ENCODE results near the gene TMEM174.

Gene TMEM174, protein sequence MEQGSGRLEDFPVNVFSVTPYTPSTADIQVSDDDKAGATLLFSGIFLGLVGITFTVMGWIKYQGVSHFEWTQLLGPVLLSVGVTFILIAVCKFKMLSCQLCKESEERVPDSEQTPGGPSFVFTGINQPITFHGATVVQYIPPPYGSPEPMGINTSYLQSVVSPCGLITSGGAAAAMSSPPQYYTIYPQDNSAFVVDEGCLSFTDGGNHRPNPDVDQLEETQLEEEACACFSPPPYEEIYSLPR

DNA sequence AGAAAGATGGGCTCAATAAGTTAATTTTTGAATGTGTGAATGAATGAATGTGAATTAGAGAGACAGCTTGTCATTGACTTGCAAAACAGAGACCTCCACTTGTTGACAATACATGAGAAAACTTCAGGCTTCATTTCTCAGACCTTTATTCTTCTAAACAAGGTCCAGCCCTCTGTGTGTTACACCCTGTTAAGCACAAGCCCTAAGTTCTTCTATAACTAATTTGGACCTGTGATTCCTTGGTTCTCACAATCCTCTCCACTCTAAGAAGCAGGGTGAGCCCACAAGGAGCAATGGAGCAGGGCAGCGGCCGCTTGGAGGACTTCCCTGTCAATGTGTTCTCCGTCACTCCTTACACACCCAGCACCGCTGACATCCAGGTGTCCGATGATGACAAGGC is at the start of gene TMEM174:
TMEM174 (plus strand) TSS at position 243 of the 400 bp plus-strand sequence; CDS start at position 294, 51 bp downstream.
- DNase-seq, result no peak

DNA sequence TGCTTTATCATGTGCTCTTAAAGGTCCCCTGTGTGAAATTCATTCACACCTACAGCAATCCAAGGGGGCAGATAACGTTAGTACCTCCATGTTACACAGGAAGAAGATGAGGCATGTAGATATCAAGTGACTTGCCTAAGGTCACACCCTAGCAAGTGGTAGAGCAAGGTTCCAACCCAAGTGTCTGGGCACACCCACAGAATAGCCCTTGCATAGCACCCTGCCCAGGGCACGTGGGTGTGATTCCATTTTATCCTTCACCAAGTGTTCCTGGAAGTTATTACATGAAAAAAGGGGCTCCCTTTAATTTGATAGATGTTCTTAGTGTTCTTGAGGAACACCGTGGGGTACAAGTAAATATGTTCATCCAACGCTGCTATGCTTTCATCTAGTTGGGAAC is 47.7 kb upstream of the TMEM174 start:
- no peak for DNase-seq

DNA sequence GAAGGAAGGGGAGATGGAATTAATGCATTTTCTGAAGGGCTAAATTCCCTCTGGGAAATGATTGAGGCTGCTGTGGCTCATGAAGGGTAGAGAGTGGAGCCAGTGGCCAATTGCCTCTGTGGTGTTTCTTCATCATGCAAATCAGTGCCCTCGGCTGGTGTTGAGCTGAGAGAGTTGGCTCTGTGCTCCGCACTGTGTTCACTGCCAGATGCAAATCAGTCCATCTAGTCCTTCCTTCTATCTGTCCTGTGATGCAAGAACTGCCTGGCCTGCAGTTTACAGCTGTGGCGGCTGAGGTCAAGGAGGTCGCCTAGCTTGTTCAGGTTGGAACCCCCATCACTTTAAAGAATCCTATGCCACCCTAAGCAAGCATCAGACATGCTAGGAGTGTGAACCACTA is 46.6 kb upstream of the TMEM174 start:
- peak in 38 of 58 donors; percentile 2 to 73 (median 38) for DNase-seq

DNA sequence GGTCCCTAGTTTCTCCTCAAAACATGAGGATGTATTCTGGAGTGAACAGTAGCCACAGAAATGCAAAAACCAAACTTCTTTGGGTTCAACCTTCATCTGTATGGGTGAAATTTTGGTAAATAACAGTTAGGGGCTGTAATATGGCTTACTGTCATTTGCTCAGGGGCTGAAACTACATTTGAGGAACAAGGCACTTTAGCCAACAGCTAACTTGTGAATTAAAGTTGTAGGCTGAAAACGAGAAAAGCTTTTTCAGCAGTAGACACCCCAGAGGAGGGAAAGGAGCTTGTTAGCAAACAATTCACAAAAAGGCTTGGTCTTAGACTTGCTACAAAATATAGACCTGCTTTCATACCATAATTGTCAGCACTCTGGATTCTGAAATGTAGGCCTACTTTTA is 46.0 kb upstream of the TMEM174 start:
- no peak for DNase-seq

DNA sequence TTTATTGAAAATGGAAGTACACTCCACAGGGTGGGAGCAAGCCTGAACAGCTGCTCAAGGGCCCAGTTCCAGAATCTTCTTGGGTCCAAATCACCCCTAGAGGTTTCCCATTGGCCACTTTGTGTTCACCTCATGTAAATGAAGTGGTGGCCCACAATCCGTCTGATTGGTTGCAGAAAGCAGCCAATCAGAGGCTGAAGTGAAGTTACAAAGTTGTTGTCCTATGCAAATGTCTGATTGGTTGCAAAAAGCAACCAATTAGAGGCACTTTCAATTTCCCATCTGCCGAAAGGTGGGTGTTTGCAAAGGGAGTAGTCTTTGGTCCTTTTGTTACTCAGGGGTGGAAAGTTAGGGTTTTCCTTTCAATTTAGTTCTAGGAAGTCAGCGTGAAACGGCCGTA is 43.9 kb upstream of the TMEM174 start:
- DNase-seq, result no peak

DNA sequence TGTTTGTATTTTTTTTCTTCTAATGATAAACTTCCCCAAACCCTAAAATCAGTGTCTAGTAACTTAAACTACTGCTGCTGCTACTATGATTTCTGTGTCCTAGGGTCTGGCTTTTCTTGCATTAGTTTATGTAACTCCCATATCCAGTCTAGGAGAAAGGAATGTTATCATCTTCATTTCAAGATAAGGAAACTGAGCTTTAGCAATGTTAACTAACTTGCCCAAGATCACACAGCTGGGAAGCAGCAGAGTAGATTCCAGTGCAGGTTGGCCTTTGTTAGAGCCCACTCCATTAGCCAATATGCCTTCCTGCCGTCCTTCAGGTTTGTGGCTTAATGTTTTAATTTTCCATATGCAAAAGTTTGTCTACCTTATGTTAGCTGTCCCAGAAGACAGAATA is 42.2 kb upstream of the TMEM174 start:
- DNase-seq, result no peak

DNA sequence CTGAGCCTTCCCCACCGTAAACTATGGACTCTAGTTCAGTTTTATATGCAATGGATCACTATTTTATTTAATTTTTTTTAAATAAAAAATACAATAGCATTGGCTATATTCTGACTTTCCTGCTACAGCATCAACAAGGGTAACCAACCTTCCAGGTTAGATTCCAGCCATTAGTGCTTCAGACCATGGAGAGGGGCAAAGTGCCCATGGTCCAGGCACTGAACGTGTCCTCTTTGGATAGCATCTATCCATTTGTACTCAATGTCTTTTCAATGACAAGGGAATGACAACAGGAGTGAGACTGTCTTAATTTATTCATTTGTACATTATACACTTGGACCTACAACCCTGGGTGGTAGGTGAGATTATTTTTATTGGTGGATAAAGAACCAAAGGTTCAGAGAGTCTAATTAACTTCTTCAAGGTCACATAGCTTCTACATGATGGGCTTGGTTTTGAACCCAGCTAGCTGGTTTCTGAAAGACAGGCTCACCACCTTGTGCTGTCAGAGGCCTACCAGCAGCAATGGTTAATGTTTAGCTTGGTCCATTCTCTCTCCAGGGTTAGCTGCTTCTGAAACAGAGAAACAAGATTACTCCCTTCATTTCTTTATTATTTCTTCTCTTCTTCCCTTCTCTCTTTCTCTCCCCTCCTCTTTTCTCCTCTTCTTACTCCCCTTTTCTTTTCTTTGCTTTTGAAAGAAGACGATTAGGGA is 41.1 kb upstream of the TMEM174 start:
- no peak for DNase-seq

DNA sequence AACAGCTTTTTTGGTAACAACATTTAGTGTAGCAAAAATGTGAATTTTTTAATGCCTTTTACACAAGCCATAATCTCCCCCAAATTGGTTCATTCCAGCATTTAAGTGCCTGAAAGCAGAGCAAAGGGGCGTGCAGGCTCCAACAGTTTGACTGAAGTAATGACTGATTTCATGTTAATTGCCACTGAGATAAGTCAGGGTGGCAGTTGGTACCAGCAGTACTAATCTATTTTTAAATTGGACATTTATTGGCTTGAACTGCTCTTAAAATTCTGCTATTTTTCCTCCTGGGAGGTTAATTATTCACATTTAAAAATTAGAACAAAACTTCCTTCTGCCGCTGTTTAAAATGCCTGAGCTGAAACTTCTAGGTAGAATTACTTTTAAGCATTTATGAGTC is 40.2 kb upstream of the TMEM174 start:
- no peak for DNase-seq

DNA sequence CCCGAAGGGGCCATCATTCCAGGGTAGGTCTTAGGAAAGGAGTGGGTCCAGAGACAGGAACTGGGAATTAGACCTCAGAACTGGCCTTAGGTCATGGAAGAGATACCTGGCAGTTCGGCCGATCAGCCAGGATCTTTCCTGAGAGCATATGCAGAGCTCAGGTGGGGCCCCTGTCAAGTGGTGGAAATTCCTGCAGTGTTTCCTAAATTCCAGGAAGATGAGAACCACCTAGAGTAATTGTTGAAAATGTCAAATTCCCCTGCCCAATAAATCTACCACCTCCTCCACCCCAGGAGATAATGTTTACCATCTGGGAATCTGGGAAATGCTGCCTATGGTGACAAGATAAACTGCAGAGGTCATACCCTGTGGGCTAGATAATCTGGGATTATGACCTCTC is 38.0 kb upstream of the TMEM174 start:
- DNase-seq, result no peak

DNA sequence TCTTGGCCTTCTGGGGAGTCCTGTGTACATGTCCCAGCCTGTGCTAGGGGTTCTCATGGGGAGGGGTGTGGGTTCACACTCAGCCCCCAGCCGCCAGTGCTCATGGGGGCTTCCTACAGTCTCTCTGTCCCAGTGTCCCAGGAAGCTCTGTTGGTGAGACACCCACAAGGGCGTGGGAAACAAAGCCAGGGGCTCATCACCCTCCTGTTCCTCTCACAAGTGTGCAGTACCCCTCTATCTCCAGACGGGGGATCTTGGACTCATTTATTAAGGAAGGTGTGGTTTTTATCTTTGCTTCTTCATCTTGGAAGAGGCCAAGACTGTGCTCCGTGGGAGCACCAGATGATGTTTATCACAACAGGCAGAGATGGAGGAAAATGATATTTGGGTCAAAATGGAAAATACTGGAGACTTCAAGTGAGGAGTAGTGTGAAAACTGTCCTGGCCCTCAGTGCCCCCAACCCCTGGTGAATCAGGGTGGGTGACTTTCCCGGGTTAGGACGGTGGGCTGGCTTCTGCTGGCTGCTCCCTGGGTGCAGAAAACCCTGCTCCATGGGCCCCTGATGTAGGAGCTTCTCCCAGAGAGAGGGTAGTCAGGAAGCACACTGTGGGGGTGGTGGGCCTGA is 37.5 kb upstream of the TMEM174 start:
- no peak for DNase-seq

DNA sequence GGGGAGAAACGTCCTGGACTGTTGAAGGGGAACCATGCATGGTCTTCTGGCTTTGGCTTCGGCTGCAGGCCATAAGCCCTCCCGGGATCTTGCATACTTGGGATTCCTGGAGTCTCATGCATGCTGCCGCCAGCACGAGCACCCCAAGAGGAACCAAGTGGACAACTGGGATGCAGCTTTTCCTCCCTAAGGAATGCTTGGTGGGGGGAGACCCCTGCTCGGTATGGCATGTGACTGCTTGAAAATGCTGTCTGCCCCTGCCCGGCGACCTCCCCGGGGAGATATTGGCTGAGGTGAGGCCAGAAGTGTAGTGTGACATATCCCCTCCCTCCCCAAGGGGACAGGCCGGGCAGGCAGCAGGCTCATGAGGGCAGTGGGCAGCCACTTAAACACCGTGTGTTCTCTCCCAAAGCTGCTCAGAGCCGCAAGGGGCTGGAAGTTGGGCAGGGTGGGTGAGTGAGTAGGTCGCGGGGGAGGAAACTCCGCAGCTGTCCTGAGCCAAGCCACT is 36.9 kb upstream of the TMEM174 start:
- no peak for DNase-seq

DNA sequence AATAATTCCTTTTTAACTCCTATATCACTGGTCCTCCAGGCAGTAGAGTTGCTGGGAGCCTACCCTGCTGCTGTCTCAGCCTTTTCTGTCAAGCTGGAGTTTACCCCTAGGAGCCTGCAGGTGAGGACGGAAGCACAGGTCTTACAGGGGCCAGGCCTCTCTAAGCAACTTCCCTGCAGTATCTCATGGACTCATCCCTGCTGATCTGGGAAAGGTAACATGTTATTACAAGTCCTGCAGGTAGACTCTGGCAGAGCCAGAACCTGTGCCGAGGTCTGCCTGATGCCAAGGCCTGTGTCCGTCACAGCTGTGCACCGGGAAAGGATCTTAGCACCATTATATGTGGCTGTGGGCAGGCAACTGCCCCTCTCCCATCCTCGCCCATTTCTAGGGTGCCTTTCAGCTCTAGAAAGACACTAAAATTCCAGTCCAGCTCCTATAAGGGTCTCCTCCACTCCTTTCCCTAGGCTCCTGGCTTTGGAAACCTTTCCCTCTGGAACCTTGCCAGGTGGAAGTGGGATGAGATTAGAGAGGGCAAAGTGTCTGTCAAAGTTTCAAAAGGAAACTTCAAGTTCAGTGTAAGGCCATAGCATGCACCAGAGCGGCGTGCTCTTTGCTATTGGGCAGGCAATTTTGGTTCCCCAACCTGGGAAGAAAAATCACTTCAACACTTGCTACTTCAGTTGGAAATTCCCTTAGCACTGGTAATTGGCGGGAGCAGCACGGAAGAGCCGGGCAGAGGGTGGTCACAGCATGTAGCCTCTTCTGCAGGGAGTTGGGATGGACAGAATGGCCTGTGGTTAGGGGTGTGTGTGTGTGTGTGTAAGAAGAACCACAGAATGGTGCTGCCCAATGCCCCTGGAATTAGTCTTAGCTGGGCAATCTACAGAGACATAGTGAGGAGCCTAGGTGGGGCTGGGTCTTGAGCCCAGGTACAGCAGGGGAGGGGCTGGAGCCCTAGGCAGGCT is 35.1 kb upstream of the TMEM174 start:
- no peak for DNase-seq

DNA sequence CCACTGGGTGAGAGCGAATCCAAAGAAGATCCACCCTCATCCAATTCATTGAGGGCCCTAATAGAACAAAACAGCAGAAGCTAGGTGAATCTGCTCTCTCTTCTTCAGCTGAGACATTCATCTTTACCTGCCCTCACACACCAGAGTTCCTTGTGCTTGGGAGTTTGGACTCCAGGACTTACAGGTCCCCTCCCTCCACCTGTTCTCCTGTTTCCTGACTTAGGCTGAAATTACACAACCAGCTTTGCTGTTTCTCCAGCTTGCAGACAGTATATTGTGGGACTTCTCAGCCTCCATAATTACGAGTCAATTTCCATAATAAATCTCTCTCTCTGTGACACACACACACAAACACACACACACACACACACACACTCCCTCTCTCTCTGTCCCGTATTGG is 33.5 kb upstream of the TMEM174 start:
- DNase-seq, result no peak

DNA sequence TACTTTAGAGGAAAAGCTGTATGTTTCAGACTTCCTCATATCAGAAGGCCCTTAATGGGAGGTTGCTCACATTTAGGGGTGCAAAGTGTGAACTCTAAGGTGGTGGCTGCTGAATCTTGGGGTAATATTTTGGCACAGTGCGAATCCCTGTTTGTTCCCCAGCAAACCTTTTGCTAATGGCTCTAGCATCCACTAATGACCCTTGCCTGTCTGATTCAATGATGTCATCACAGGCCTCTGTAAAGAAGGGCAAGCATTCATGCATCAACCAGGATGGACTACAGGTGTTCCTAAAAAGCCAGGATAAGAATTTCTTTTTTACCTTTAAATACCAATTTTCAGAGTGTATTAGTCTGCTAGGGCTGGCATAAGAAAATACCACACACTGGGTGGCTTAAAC is 32.2 kb upstream of the TMEM174 start:
- no peak for DNase-seq

DNA sequence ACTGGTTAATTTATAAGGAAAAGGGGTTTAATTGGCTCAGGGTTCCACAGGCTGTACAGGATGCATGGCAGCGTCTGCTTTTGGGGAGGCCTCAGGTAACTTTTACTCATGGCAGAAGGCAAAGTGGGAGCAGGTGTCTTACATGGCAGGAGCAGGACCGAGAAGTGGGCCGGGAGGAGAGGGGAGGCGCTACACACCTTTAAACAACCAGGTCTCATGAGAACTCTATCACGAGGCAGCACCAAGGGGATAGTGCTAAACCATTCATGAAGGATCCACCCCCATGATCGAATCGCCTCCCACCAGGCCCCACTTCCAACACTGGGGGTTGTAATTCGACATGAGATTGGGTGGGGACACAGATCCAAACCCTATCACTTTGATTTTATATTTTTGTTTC is 31.0 kb upstream of the TMEM174 start:
- no peak for DNase-seq

DNA sequence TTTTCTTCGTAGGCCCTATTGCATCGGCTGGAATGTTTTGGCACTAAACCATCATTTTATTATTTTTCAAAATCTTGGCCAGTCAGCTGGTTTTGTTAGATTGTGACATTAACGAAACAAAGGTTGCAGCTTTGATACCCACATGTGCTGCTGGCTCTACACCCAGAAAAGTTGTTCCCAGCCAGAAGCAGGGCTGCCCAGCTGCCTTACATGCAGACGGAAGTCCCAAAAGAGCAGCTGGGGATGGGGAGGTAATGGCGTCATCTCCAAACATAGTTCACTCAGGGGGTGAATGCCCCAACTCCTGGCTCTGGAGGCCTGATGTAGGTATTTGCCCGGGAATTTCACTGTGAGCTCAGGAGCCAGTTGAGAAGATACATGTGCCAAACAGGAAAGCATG is 29.3 kb upstream of the TMEM174 start:
- no peak for DNase-seq

DNA sequence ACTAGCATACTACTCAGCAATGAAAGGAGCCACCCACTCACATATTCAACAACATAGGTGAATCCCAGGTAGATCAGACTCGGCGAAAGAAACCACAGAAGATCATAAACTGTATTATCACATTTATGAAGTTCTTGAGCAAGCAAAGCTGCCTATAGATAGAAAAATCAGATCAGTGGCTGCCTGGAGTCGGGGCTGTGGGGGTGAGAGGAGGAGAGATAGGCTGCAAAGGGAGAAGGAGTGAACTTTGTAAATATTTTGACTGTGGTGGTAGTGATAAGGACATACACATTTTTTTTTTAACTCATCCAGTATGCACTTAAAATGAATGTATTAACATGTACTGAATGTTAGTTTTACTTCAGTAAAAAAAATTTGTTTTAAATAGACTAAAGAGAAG is 23.5 kb upstream of the TMEM174 start:
- no peak for DNase-seq

DNA sequence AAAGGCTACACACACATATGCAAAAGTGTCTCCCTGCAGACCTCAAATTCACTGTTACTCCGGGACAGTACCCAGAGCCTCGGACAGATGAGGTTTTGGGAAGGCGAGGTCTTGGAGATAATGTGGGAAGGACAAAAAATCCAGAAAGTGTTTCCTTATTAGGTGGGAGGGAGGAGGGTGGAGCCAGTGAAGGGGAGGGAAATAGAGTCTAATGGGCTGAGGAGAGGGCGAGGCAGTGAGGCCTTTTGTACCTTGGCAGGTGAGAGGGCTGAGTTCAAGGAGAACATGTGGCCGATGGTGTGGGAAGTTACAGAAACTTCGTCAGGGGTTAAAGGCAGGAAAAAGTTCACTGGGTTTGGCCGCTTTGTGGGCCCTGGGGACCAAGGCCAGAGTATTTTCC is 22.1 kb upstream of the TMEM174 start:
- DNase-seq, result no peak

DNA sequence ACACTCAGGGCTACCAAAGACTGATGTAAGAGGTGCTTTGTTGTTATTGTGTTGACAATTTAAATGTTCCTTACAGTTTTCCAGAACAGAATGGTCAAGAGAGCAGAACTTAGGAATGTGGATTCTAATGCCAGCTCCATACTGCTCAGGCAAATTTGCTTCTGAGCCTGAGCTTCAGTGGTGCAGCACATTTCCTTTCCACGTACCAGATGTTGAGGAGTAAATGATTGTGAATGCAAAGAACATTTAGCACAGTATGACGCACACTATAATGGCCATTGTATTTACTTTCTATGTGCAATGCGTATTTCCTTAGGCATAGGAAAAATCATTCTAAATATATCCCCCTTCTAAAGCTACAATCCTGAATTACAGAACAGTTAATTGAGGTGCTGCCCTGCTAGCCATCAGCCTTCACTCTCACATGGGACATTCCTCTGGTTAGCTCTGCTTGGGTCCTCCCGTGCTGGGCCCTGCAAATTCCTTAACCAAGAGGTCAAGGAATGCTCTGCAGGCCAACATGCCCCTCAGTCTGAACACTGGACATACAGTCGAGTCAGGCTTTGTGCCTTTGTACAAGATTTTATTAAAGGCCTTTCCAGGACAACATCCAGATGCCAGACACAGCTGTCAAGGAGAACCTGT is 21.1 kb upstream of the TMEM174 start:
- DNase-seq, result no peak

DNA sequence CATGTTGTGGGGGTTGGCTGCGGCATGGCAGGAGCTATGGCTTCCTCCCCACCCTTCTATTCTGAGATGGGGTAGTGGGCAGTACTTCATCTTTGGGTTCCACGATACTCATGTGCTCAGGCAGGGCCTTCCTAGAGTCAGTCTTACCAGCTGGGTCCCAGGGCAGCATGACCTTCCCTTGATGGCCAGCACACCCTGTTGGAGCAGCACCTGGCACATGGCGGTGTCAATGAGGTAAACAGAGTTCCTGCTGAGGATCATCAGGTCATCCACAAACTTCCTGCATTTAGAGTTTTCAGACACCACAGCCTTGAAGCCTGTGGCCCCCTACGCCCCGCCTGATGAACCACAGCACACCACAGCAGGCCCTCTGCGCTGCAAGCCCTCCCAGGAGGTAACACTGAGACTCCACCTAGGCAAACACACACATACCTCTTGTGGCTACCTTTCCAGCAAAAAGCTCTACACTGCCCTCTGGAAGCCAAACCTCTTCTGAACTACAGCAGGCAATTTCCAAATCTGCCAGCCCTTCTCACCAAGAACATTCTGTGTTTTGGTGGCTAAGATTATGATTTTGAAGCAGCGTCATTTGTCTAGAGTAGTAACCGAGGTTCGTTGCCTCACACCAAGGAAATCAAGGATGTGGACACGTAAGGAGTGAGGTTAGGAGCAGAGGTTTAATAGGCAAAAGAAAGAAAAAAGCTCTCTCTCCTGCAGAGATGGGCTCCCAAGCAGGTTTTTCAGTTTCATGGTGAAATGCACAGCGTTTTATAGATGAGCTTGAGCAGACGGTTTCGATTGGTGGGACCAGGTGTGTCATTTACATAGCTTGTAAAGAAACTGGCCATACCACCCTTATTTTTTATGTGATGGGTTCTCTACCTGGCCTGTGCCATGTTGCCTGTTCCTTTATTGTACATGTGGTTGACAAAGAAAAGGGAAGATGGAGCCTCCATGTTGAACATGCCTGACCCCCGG is 20.3 kb upstream of the TMEM174 start:
- no peak for DNase-seq
